HG03460 (cell line): ENCODE results near the gene SH3GL3.

Source experiments
- ATAC-seq: cut with Tn5 transposase; IDR thresholded peaks from one replicate; pipeline ENCODE4 v1.9.1; 2021; ENCODE audit not compliant: unreplicated experiment

Gene SH3GL3

GRCh38 chr15:83462026-83462425 is 14.9 kb downstream of the SH3GL3 start:
- no peak for ATAC-seq

GRCh38 chr15:83462953-83463433 is 15.9 kb downstream of the SH3GL3 start:
- no peak for ATAC-seq

GRCh38 chr15:83470887-83471286 is 23.7 kb downstream of the SH3GL3 start:
- no peak for ATAC-seq

GRCh38 chr15:83471307-83471866 is 24.2 kb downstream of the SH3GL3 start:
- no peak for ATAC-seq

- ATAC-seq: no peak
These were observed 25.0 kb downstream of the SH3GL3 start for GRCh38 chr15:83472151-83472550.

- no peak for ATAC-seq
These were observed 25.7 kb downstream of the SH3GL3 start for GRCh38 chr15:83472797-83473196.

- no peak for ATAC-seq
These were observed 27.4 kb downstream of the SH3GL3 start for GRCh38 chr15:83474578-83474977.

GRCh38 chr15:83475551-83475950 is 28.4 kb downstream of the SH3GL3 start:
- ATAC-seq: no peak

GRCh38 chr15:83476066-83476465 is 28.9 kb downstream of the SH3GL3 start:
- ATAC-seq: no peak

GRCh38 chr15:83476708-83477107 is 29.6 kb downstream of the SH3GL3 start:
- no peak for ATAC-seq

GRCh38 chr15:83477172-83477807 is 30.1 kb downstream of the SH3GL3 start:
- no peak for ATAC-seq

GRCh38 chr15:83477808-83478537 is 30.8 kb downstream of the SH3GL3 start:
- ATAC-seq: no peak

- ATAC-seq: no peak
These were observed 36.5 kb downstream of the SH3GL3 start for GRCh38 chr15:83483612-83484011.

- no peak for ATAC-seq
These were observed 37.5 kb downstream of the SH3GL3 start for GRCh38 chr15:83484636-83485035.

- ATAC-seq: no peak
These were observed 39.2 kb downstream of the SH3GL3 start for GRCh38 chr15:83486363-83486762.

GRCh38 chr15:83487519-83487918 is 40.4 kb downstream of the SH3GL3 start:
- no peak for ATAC-seq

GRCh38 chr15:83489690-83490089 is 42.5 kb downstream of the SH3GL3 start:
- no peak for ATAC-seq

GRCh38 chr15:83491486-83491885 is 44.3 kb downstream of the SH3GL3 start:
- no peak for ATAC-seq

GRCh38 chr15:83496766-83497165 is 49.6 kb downstream of the SH3GL3 start:
- ATAC-seq: no peak

- ATAC-seq: no peak
These were observed 51.2 kb downstream of the SH3GL3 start for GRCh38 chr15:83498374-83498773.

- no peak for ATAC-seq
These were observed 51.7 kb downstream of the SH3GL3 start for GRCh38 chr15:83498801-83499200.

GRCh38 chr15:83499476-83499875 is 52.3 kb downstream of the SH3GL3 start:
- ATAC-seq: no peak
